Measurements from ENCODE around the gene MLLT6.

MLLT6 gene

GRCh38 chr17:38674749-38675615, 30.1 kb upstream of the MLLT6 start, which contains the start of gene EPOP:
Gene EPOP, minus strand, starts transcription at chr17:38674957. Its CDS starts 462 bp downstream, at chr17:38674495.
- no peak for FAIRE-seq
- peak; percentile 71 for DNase-seq (ENCODE audit: extremely low spot score, insufficient read length, low read depth)

- FAIRE-seq = no peak
- peak; percentile 73 for DNase-seq (ENCODE audit: extremely low spot score, insufficient read length, low read depth)
Measured at GRCh38 chr17:38676706-38677504, 28.2 kb upstream of the MLLT6 start.

GRCh38 chr17:38677819-38678218, 27.3 kb upstream of the MLLT6 start:
- DNase-seq (ENCODE audit: extremely low spot score, insufficient read length, low read depth) (no peak), FAIRE-seq (no peak)

- FAIRE-seq = no peak
- DNase-seq (ENCODE audit: extremely low spot score, insufficient read length, low read depth) = no peak
Measured at GRCh38 chr17:38681096-38681495, 24.0 kb upstream of the MLLT6 start.

- FAIRE-seq (no peak), DNase-seq (ENCODE audit: extremely low spot score, insufficient read length, low read depth) (no peak)
Measured at GRCh38 chr17:38685491-38685890, 19.6 kb upstream of the MLLT6 start.

- FAIRE-seq (no peak), DNase-seq (ENCODE audit: extremely low spot score, insufficient read length, low read depth) (no peak)
Measured at GRCh38 chr17:38687286-38687685, 17.8 kb upstream of the MLLT6 start.

GRCh38 chr17:38690386-38690785, 14.7 kb upstream of the MLLT6 start:
- DNase-seq (ENCODE audit: extremely low spot score, insufficient read length, low read depth) (no peak), FAIRE-seq (no peak)

- FAIRE-seq = no peak
- DNase-seq (ENCODE audit: extremely low spot score, insufficient read length, low read depth) = no peak
Measured at GRCh38 chr17:38691154-38691553, 13.9 kb upstream of the MLLT6 start.

- FAIRE-seq (no peak), DNase-seq (ENCODE audit: extremely low spot score, insufficient read length, low read depth) (no peak)
Measured at GRCh38 chr17:38693700-38694329, 11.3 kb upstream of the MLLT6 start.

GRCh38 chr17:38697061-38697820, 7.8 kb upstream of the MLLT6 start:
- FAIRE-seq = no peak
- no peak for DNase-seq (ENCODE audit: extremely low spot score, insufficient read length, low read depth)

GRCh38 chr17:38698760-38699159, 6.3 kb upstream of the MLLT6 start:
- DNase-seq (ENCODE audit: extremely low spot score, insufficient read length, low read depth) = no peak

GRCh38 chr17:38701504-38702165, 3.4 kb upstream of the MLLT6 start:
- DNase-seq (ENCODE audit: extremely low spot score, insufficient read length, low read depth) (no peak), FAIRE-seq (no peak)

More at GRCh38 chr17:38698760-38699159, 6.3 kb upstream of the MLLT6 start:
- FAIRE-seq = no peak

- DNase-seq (ENCODE audit: extremely low spot score, insufficient read length, low read depth) (no peak), FAIRE-seq (no peak)
Measured at GRCh38 chr17:38702166-38702915, 2.7 kb upstream of the MLLT6 start.

GRCh38 chr17:38702916-38703741, 1.9 kb upstream of the MLLT6 start:
- FAIRE-seq = no peak
- DNase-seq (ENCODE audit: extremely low spot score, insufficient read length, low read depth) = no peak

- FAIRE-seq (no peak), DNase-seq (ENCODE audit: extremely low spot score, insufficient read length, low read depth) (no peak)
Measured at GRCh38 chr17:38703742-38704605, 1.1 kb upstream of the MLLT6 start.

GRCh38 chr17:38705523-38705802, 390 bp downstream of the MLLT6 start:
- DNase-seq (ENCODE audit: extremely low spot score, insufficient read length, low read depth) = no peak
- FAIRE-seq = no peak

- FAIRE-seq (no peak), DNase-seq (ENCODE audit: extremely low spot score, insufficient read length, low read depth) (no peak)
Measured at GRCh38 chr17:38705803-38706504, 881 bp downstream of the MLLT6 start.

Data from GM18507 (cell line).